ENCODE measurements around the gene UNC5B. TPM values are rescaled to one million over a fixed set of nuclear protein-coding genes. Genes with fewer than 3 reads are reported as not detected.

UNC5B gene
- total RNA-seq, 1 experiment from 2014 or later, result 80.5 TPM

DNA sequence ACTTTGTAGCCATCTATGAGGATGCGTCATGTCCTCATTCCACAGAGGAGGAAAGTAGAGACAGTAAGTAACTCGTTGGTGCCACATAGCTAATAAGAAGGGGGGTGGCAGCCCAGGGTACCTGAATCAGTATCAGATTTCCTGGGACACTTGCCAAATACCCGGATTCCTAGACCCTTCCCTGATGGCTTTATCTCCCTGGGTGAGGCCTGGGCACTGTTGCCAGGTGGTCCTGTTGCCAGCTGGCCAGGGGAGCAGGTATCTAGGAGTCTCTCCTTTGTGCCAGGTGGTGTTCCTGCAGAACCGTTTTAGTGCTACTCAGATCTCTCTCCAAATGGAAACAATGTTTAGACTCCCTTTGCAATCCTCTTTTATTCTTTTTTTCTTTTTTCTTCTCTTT is 119.4 kb downstream of the UNC5B start:
- H3K27me3 Mint-ChIP-seq (ENCODE audit: insufficient read depth, unreplicated experiment), result no peaks in the 10 kb centered on the region
- H3K4me3 Mint-ChIP-seq (ENCODE audit: unreplicated experiment), result no peak overlapping the region
- H3K27ac Mint-ChIP-seq (ENCODE audit: low read depth, unreplicated experiment), result no peak overlapping the region
- no peak for DNase-seq (ENCODE audit: unreplicated experiment)
- no peaks in the 10 kb centered on the region for H3K9me3 Mint-ChIP-seq (ENCODE audit: unreplicated experiment)
- peaks cover 6% of the 10 kb centered on the region for H3K36me3 Mint-ChIP-seq (ENCODE audit: insufficient read depth, unreplicated experiment)
- peaks cover 22% of the 10 kb centered on the region for H3K4me1 Mint-ChIP-seq (ENCODE audit: insufficient read depth, unreplicated experiment)
- TF ChIP-seq, protein P1, sequence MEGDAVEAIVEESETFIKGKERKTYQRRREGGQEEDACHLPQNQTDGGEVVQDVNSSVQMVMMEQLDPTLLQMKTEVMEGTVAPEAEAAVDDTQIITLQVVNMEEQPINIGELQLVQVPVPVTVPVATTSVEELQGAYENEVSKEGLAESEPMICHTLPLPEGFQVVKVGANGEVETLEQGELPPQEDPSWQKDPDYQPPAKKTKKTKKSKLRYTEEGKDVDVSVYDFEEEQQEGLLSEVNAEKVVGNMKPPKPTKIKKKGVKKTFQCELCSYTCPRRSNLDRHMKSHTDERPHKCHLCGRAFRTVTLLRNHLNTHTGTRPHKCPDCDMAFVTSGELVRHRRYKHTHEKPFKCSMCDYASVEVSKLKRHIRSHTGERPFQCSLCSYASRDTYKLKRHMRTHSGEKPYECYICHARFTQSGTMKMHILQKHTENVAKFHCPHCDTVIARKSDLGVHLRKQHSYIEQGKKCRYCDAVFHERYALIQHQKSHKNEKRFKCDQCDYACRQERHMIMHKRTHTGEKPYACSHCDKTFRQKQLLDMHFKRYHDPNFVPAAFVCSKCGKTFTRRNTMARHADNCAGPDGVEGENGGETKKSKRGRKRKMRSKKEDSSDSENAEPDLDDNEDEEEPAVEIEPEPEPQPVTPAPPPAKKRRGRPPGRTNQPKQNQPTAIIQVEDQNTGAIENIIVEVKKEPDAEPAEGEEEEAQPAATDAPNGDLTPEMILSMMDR (IDR thresholded peaks at IDR 0.05; ENCODE audit: unreplicated experiment), result no peak
- intact Hi-C loops (cut with micrococcal nuclease), result no loop called here
- BruUV-seq (replicated peaks), result no TSS peak
- ChIA-PET POLR2A (interaction anchor here (0.7 to 1.4 kb wide), 2 partner anchors 17 to 38 kb away, joined by 4 to 5 read pairs; no protein-coding TSS in a partner anchor), CTCF (interaction anchor here (0.7 to 1.5 kb wide), 3 partner anchors 12 to 46 kb away, joined by 3 to 10 read pairs (median 3); partner anchors contain the start of gene SLC29A3)

DNA sequence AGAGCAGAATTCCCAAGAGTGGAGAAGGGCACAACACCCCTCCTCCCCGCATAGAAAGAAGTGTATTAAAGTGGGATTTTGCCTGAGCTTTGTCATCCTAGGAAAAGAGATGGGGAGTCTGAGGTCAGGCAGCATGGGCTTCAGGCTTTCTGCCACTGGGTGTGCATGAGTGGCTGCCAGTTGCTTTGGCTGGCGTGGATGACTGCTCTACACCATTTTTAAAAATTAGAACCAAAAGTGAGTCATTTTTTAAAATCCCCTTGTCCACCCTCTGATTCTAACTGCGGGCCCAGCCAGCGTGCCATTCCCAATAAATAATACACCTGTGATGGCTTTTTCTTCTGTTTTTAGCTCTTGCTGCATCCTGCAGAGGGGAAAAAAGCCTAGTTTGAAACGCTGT is 120.1 kb downstream of the UNC5B start:
- TF ChIP-seq, protein P1 (IDR thresholded peaks at IDR 0.05; ENCODE audit: unreplicated experiment), result no peak
- peaks cover 6% of the 10 kb centered on the region for H3K36me3 Mint-ChIP-seq (ENCODE audit: insufficient read depth, unreplicated experiment)
- CTCF ChIA-PET, result interaction anchor here (0.6 to 1.5 kb wide), 5 partner anchors 13 to 1033 kb away, joined by 3 to 10 read pairs (median 3); partner anchors contain the start of gene SLC29A3
- H3K27me3 Mint-ChIP-seq (ENCODE audit: insufficient read depth, unreplicated experiment), result no peaks in the 10 kb centered on the region
- no peaks in the 10 kb centered on the region for H3K9me3 Mint-ChIP-seq (ENCODE audit: unreplicated experiment)
- intact Hi-C loops (cut with micrococcal nuclease), result no loop called here
- peak overlapping the region; percentile 78 for H3K27ac Mint-ChIP-seq (ENCODE audit: low read depth, unreplicated experiment)
- peaks cover 22% of the 10 kb centered on the region for H3K4me1 Mint-ChIP-seq (ENCODE audit: insufficient read depth, unreplicated experiment)
- no peak overlapping the region for H3K4me3 Mint-ChIP-seq (ENCODE audit: unreplicated experiment)
- DNase-seq (ENCODE audit: unreplicated experiment), result no peak
- no TSS peak for BruUV-seq (replicated peaks)
- POLR2A ChIA-PET, result interaction anchor here (0.7 to 1.4 kb wide), 3 partner anchors 17 to 38 kb away, joined by 3 to 4 read pairs (median 4); no protein-coding TSS in a partner anchor

DNA sequence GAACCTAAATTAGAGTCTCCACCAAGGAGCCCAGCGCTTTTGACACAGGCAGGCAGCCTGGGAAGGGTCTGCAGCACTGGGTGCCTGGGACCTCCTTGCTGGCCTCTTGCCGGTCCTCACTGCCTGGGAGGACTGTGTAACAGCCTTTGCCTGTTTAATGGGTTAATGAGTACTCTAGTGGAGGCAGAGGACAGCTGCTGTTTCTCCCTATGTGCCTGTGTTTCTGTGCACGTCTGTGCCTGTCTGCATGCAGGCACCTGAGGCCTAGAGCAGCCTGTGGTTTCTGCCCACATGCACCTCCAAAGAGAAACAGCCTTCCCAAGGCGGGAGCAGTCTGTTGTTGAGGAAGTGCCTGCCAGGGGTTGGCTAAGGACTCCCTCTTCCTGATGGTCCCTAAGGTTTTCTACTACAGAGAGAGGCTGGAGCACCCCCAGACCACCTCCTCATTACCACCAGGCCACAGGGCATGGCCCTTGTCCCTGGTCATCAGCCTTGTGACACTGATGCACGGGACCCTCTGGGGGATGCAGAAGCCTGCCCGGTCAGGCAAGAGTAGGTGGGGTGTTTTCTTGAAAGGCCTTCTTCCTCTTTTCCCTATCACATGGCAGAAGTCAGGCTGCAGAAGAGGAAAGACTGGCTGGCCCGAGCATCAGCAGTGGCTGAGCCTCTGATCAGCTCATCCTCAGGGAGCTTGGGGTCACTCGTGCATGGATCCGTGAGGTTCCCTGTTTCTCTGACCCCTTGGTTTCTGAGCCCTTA is 120.9 kb downstream of the UNC5B start:
- POLR2A ChIA-PET, result interaction anchor here (1.1 to 1.4 kb wide), 3 partner anchors 12 to 19 kb away, joined by 3 to 4 read pairs (median 3); no protein-coding TSS in a partner anchor
- peak; percentile 59 for DNase-seq (ENCODE audit: unreplicated experiment)
- CTCF ChIA-PET, result interaction anchor here (0.7 to 1.5 kb wide), 4 partner anchors 31 to 1025 kb away, joined by 3 to 5 read pairs (median 4); no protein-coding TSS in a partner anchor

More for the DNA sequence above, 120.9 kb downstream of the UNC5B start:
- no peaks in the 10 kb centered on the region for H3K27me3 Mint-ChIP-seq (ENCODE audit: insufficient read depth, unreplicated experiment)
- no peak overlapping the region for H3K4me3 Mint-ChIP-seq (ENCODE audit: unreplicated experiment)
- TF ChIP-seq, protein P1 (IDR thresholded peaks at IDR 0.05; ENCODE audit: unreplicated experiment), result no peak
- intact Hi-C loops (cut with micrococcal nuclease), result no loop called here
- peak overlapping the region; percentile 78 for H3K27ac Mint-ChIP-seq (ENCODE audit: low read depth, unreplicated experiment)
- H3K4me1 Mint-ChIP-seq (ENCODE audit: insufficient read depth, unreplicated experiment), result peaks cover 22% of the 10 kb centered on the region
- H3K9me3 Mint-ChIP-seq (ENCODE audit: unreplicated experiment), result no peaks in the 10 kb centered on the region
- BruUV-seq (replicated peaks), result no TSS peak
- peaks cover 6% of the 10 kb centered on the region for H3K36me3 Mint-ChIP-seq (ENCODE audit: insufficient read depth, unreplicated experiment)

Measured in MCF 10A (cell line).